Large intestine (tissue), 12 donors: Measurements from ENCODE around the gene ARID4B. TPM values are rescaled to one million over a fixed set of nuclear protein-coding genes. Genes with fewer than 3 reads are reported as not detected.
"Not testable (repeated sequence)": the region's sequence is repeated elsewhere in the genome, so short reads cannot be mapped to it uniquely, and the experiment has no call there.

Source experiments
- DNase-seq, 2 donors: peaks; one replicate each; pipeline versions ENCODE4 v3.0.0 to v3.0.0-alpha.2; 2013
- H3K27ac ChIP-seq: one replicate; pipeline ENCODE4 v1.5.1; 2013; ENCODE audit warnings: low read length
- H3K27me3 ChIP-seq: 2 replicates; pipeline ENCODE4 v1.6.1; 2013; ENCODE audit warnings: low read length; ENCODE audit not compliant: control insufficient read depth, insufficient read depth
- H3K36me3 ChIP-seq: 2 replicates; pipeline ENCODE4 v1.6.1; 2013; ENCODE audit warnings: low read length; ENCODE audit not compliant: control insufficient read depth, insufficient read depth
- H3K4me1 ChIP-seq: one replicate; pipeline ENCODE4 v1.6.1; 2013; ENCODE audit warnings: low read length; ENCODE audit not compliant: control insufficient read depth, insufficient read depth
- H3K4me3 ChIP-seq: one replicate; pipeline ENCODE4 v1.5.1; 2013; ENCODE audit warnings: low read length
- H3K9me3 ChIP-seq: one replicate; pipeline ENCODE4 v1.6.1; 2013; ENCODE audit warnings: mild to moderate bottlenecking, low read depth, low read length, moderate library complexity; ENCODE audit not compliant: control insufficient read depth
- WGBS: methylation state at CpG from one replicate; pipeline ENCODE4 v1.1.5; 2013; ENCODE audit warnings: low lambda C conversion rate; ENCODE audit not compliant: insufficient coverage; 5-methylcytosine and 5-hydroxymethylcytosine counted together
- long read RNA-seq, 11 donors: transcript quantifications; one replicate each; lab custom pipeline, GENCODE V29; 2026
- polyA plus RNA-seq: library from polyadenylated mRNA; unstranded; fragments of 120-200 nt; gene quantifications from one replicate; pipeline ENCODE4 v1.2.1, GENCODE V29; 2013

ARID4B gene, protein sequence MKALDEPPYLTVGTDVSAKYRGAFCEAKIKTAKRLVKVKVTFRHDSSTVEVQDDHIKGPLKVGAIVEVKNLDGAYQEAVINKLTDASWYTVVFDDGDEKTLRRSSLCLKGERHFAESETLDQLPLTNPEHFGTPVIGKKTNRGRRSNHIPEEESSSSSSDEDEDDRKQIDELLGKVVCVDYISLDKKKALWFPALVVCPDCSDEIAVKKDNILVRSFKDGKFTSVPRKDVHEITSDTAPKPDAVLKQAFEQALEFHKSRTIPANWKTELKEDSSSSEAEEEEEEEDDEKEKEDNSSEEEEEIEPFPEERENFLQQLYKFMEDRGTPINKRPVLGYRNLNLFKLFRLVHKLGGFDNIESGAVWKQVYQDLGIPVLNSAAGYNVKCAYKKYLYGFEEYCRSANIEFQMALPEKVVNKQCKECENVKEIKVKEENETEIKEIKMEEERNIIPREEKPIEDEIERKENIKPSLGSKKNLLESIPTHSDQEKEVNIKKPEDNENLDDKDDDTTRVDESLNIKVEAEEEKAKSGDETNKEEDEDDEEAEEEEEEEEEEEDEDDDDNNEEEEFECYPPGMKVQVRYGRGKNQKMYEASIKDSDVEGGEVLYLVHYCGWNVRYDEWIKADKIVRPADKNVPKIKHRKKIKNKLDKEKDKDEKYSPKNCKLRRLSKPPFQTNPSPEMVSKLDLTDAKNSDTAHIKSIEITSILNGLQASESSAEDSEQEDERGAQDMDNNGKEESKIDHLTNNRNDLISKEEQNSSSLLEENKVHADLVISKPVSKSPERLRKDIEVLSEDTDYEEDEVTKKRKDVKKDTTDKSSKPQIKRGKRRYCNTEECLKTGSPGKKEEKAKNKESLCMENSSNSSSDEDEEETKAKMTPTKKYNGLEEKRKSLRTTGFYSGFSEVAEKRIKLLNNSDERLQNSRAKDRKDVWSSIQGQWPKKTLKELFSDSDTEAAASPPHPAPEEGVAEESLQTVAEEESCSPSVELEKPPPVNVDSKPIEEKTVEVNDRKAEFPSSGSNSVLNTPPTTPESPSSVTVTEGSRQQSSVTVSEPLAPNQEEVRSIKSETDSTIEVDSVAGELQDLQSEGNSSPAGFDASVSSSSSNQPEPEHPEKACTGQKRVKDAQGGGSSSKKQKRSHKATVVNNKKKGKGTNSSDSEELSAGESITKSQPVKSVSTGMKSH (N-terminal part only)
- polyA plus RNA-seq = 27.0 TPM
- long read RNA-seq, donor 1, full-length matches to known transcripts = 2 of 2 reads
- long read RNA-seq, donor 1, partial matches to known transcripts = 0 of 2 reads
- long read RNA-seq, donor 1, other reads (novel, unspliced or antisense) = 0 of 2 reads
- long read RNA-seq, donor 2, full-length matches to known transcripts = 3 of 46 reads
- long read RNA-seq, donor 2, partial matches to known transcripts = 43 of 46 reads
- long read RNA-seq, donor 2, other reads (novel, unspliced or antisense) = 0 of 46 reads
- long read RNA-seq, donor 3 = 0 reads
- long read RNA-seq, donor 4, partial matches to known transcripts = 0 of 1 reads
- long read RNA-seq, donor 4, other reads (novel, unspliced or antisense) = 0 of 1 reads
- long read RNA-seq, donor 5, partial matches to known transcripts = 12 of 12 reads
- long read RNA-seq, donor 5, other reads (novel, unspliced or antisense) = 0 of 12 reads
- long read RNA-seq, donor 6, partial matches to known transcripts = 12 of 14 reads
- long read RNA-seq, donor 6, other reads (novel, unspliced or antisense) = 0 of 14 reads
- long read RNA-seq, donor 7, partial matches to known transcripts = 17 of 19 reads
- long read RNA-seq, donor 7, other reads (novel, unspliced or antisense) = 0 of 19 reads
- long read RNA-seq, donor 8, partial matches to known transcripts = 44 of 48 reads
- long read RNA-seq, donor 8, other reads (novel, unspliced or antisense) = 0 of 48 reads
- long read RNA-seq, donor 9, partial matches to known transcripts = 23 of 24 reads
- long read RNA-seq, donor 9, other reads (novel, unspliced or antisense) = 0 of 24 reads
- long read RNA-seq, donor 10, partial matches to known transcripts = 53 of 54 reads
- long read RNA-seq, donor 10, other reads (novel, unspliced or antisense) = 0 of 54 reads
- long read RNA-seq, donor 11, partial matches to known transcripts = 6 of 8 reads
- long read RNA-seq, donor 11, other reads (novel, unspliced or antisense) = 0 of 8 reads

DNA sequence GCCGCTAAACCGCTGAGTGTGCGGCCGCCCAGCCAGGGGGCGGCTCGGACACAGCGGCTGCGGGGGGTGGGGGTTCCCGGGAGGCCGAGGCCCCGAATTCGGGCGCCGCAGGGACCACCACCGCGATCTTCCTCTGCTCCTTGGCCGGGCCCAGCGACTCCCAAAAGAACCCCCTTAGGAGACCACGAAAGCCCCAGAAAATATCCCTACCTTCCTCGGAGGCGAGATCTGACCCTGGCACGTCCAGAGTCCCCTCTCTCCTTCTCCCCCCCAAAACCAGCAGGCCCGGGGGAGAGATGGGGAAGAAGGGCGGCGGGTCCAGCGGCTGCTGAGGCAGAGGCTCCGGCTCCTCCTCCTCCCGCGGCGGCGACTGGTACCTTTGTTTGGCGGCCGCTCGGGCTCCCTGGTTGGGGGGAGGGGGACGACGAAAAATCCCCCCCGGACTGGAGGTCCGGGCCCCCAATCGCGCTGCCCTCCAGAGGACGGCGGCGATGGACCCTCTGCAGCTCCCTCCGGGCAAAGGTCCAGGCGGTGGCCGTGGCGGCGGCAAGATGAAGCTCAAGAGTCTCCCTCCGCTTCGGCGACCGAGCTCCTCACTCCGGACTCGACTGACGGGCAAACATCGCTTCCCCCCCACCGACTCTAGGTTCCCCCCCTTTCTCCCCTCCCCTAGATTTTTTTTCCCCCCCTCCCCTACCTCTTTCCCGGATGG, at the start of gene ARID4B:
Gene ARID4B (minus strand): TSS at position 621 of the 712 bp plus-strand sequence. CDS start 1,260 bp downstream, outside the sequence.
- peak in 1 of 2 donors; percentile 4 for DNase-seq
- Histone ChIP-seq H3K27ac (peak within 1 kb of the TSS; percentile 98), H3K9me3 (no peaks in the 10 kb centered on the region), H3K27me3 (no peaks in the 10 kb centered on the region), H3K36me3 (no peaks in the 10 kb centered on the region), H3K4me3 (peak within 1 kb of the TSS; percentile 99), H3K4me1 (no peaks in the 10 kb centered on the region)
- no CpG with 5 or more reads among the region's 58 CpGs for WGBS

DNA sequence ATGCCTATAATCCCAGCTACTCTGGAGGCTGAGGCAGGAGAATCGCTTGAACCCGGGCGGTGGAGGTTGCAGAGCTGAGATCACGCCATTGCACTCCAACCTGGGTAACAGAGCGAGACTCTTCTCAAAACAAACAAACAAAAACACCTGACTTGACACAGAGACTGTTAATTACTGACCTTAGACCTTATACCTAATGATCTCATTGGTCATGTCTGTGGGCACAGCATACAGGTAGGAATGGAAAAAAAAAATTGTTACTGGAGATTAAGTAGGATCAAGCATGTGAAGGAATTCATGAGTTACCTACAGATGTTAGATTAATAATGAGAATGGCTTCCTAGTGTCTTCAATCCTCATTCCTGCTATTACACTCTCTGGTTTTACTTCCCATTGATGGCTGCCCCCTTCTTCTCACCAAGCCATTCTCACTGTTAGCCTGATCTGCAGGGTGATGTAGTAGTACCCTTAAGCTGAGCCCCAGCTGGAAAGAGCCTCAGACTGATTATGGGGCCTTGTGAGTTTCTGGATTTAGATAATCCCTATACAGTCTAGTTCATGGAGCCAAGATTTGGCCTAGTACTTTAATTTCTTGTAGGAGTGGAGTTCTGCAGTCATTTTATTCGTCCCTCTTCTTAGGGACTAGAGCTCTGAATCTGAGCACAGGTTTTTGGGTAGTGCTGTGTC, 48.1 kb upstream of the ARID4B start:
- no peak overlapping the region for H3K4me3 ChIP-seq
- H3K9me3 ChIP-seq = no peaks in the 10 kb centered on the region
- H3K27me3 ChIP-seq = no peaks in the 10 kb centered on the region
- 100% methylated on average over 3 of the region's 6 CpGs for WGBS
- no peak for DNase-seq
- no peak overlapping the region for H3K27ac ChIP-seq
- no peaks in the 10 kb centered on the region for H3K4me1 ChIP-seq
- peaks cover 20% of the 10 kb centered on the region for H3K36me3 ChIP-seq

DNA sequence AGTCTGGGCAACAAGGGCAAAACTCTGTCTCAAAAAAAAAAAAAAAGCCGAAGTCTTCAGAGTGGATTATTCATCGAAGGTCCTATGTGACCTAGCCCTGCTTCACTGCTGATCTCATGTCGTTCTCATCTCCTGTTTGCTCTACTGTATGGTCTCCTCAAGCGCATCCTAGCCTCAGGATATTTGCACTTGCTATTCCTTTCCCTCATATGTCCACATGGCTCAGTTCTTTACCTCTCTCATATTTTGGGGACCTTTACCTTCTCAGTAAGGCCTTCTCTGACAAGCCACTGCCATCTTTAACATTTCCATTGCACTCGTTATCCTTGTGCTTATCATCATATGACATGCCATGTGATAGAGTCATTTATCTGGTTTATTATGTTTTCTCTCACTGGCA, 41.8 kb upstream of the ARID4B start:
- DNase-seq = no peak
- H3K4me3 ChIP-seq = no peak overlapping the region
- no peaks in the 10 kb centered on the region for H3K9me3 ChIP-seq
- H3K36me3 ChIP-seq = no peaks in the 10 kb centered on the region
- H3K27ac ChIP-seq = no peak overlapping the region
- H3K4me1 ChIP-seq = no peaks in the 10 kb centered on the region
- H3K27me3 ChIP-seq = no peaks in the 10 kb centered on the region
- 80% methylated on average over 1 of the region's 5 CpGs for WGBS

DNA sequence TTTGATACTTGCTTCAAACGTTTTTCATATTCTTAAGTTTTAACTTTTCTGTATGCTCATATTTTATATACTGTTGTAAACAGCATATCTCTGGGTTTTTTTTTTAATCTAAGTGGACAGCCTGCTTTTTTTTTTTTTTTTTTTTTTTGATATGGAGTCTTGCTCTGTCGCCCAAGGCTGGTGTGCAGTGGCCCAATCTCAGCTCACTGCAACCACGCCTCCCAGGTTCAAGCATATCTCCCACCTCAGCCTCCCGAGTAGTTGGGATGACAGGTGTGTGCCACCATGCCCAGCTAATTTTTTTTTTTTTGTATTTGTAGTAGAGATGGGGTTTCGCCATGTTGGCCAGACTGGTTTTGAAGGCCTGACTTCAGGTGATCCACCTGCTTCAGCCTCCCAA, 40.4 kb upstream of the ARID4B start:
- DNase-seq = no peak
- no peaks in the 10 kb centered on the region for H3K27me3 ChIP-seq
- no peaks in the 10 kb centered on the region for H3K4me1 ChIP-seq
- no CpG with 5 or more reads among the region's 5 CpGs for WGBS
- H3K9me3 ChIP-seq = no peaks in the 10 kb centered on the region
- H3K4me3 ChIP-seq = no peak overlapping the region
- no peak overlapping the region for H3K27ac ChIP-seq
- H3K36me3 ChIP-seq = no peaks in the 10 kb centered on the region

DNA sequence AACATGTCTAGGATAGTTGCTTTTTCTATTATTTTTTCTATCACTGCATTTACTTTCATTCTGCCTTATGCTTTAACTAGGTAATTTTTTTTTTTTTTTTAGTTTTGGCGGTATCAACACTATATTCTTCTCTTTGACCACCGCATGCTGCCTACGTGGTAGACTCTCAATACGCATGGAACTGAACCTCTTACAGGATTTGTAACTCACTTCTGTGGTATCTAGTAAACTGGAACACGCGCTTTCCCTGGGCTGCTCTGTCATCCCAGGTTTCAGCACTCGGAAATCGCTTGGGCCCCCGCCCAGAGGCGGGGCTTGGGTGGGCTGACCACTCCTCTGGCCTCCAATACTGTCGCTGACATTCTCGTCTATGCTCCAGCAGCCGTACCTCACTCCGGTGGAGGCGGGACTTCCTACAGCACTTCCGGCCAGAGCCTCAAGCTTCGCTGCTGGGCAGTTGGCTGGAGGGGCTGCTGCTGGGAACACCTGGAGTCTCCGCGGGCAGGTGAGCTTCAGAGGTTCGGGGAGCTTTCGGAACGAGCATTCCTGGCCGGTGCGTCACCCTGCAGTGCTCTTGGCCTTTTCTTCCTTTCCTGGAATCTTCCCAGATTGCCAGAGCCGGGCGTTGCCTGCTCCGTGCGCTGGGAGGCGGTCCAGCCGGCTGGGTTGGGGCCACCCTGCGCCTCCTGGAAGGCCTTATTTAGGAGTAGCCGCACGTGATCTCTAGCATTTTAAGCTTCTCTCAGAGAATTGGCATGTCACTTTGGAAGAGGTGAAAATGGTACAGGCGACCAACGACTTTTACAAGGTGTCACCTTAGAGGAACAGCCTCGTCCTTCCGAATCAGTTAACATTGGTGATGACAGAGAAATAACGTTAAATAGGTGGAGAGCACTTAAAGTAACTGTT, 39.3 kb upstream of the ARID4B start, which contains the start of gene TBCE:
Gene TBCE (plus strand): TSS at position 428 of the 909 bp plus-strand sequence. CDS start 12,623 bp downstream, outside the sequence.
- peak within 1 kb of the TSS; percentile 81 for H3K4me3 ChIP-seq
- no peaks in the 10 kb centered on the region for H3K4me1 ChIP-seq
- WGBS = no CpG with 5 or more reads among the region's 38 CpGs
- DNase-seq = peak; percentile 97 to 98
- no peaks in the 10 kb centered on the region for H3K27me3 ChIP-seq
- H3K36me3 ChIP-seq = no peaks in the 10 kb centered on the region
- no peaks in the 10 kb centered on the region for H3K9me3 ChIP-seq
- peak within 1 kb of the TSS; percentile 89 for H3K27ac ChIP-seq

DNA sequence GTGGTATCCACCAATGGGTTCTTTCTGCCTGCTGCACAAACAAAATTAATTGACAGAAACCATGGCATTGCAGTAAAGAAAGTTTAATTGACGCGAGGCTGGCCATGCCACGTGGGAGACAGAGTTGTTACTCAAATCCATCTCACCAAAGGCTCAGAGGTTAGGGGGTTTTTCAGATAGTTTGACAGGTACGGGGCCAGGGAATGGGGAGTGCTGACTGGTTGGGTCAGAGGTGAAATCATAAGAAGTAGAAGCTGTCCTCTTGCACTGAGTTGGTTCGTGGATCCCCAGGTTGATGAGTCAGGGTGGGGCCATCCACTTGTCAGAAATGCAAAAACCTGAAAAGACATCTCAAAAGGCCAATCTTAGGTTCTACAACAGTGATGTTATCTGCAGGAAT, 38.3 kb upstream of the ARID4B start:
- DNase-seq = no peak
- H3K27me3 ChIP-seq = no peaks in the 10 kb centered on the region
- no peaks in the 10 kb centered on the region for H3K9me3 ChIP-seq
- H3K4me3 ChIP-seq = no peak overlapping the region
- WGBS = no CpG with 5 or more reads among the region's 5 CpGs
- H3K36me3 ChIP-seq = no peaks in the 10 kb centered on the region
- H3K27ac ChIP-seq = no peak overlapping the region
- no peaks in the 10 kb centered on the region for H3K4me1 ChIP-seq

DNA sequence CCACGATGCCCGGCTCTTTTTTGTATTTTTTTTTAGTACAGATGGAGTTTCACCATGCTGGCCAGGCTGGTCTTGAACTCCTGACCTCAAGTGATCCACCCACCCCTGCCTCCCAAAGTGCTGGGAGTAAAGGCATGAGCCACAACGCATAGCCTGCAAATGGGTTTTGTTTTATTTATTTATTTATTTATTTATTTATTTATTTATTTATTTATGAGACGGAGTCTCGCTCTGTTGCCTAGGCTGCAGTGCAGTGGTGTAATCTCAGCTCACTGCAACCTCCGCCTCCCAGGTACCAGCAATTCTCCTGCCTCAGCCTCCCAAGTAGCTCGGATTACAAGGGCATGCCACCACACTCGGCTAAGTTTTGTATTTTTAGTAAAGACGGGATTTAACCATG, 36.2 kb upstream of the ARID4B start:
- not testable (repeated sequence) for H3K4me3 ChIP-seq, H3K27me3 ChIP-seq, H3K27ac ChIP-seq, DNase-seq, H3K36me3 ChIP-seq, H3K9me3 ChIP-seq, H3K4me1 ChIP-seq
- WGBS = no CpG with 5 or more reads among the region's 9 CpGs
